Measurements from ENCODE around the gene CEACAM18. TPM values are rescaled to one million over a fixed set of nuclear protein-coding genes. Genes with fewer than 3 reads are reported as not detected.

Gene CEACAM18
- total RNA-seq, 1 donor from 2014 or later: not detected

GRCh38 chr19:51448411-51449016 is 29.8 kb upstream of the CEACAM18 start:
- no peaks in the 10 kb centered on the region for H3K27me3 ChIP-seq (ENCODE audit: control insufficient read depth, insufficient read depth, low read length)
- H3K36me3 ChIP-seq (ENCODE audit: control insufficient read depth, insufficient read depth, low read length): no peaks in the 10 kb centered on the region
- FAIRE-seq: no peak
- no peak overlapping the region for H3K4me3 ChIP-seq (ENCODE audit: low read depth, low read length)
- TF ChIP-seq CTCF (IDR thresholded peaks at IDR 0.05; ENCODE audit: insufficient read depth, low read length, severe bottlenecking): no peak
- no peak for DNase-seq (ENCODE audit: low read depth)

- Histone ChIP-seq H3K27me3 (ENCODE audit: control insufficient read depth, insufficient read depth, low read length) (no peaks in the 10 kb centered on the region), H3K36me3 (ENCODE audit: control insufficient read depth, insufficient read depth, low read length) (no peaks in the 10 kb centered on the region)
- no peak for FAIRE-seq
Measured at GRCh38 chr19:51450730-51451307, 27.5 kb upstream of the CEACAM18 start.

GRCh38 chr19:51456541-51457290 is 21.6 kb upstream of the CEACAM18 start:
- no peaks in the 10 kb centered on the region for H3K27me3 ChIP-seq (ENCODE audit: control insufficient read depth, insufficient read depth, low read length)

More at GRCh38 chr19:51450730-51451307, 27.5 kb upstream of the CEACAM18 start:
- DNase-seq (ENCODE audit: low read depth): no peak
- no peak overlapping the region for H3K4me3 ChIP-seq (ENCODE audit: low read depth, low read length)
- no peak for TF ChIP-seq CTCF (IDR thresholded peaks at IDR 0.05; ENCODE audit: insufficient read depth, low read length, severe bottlenecking)

GRCh38 chr19:51457351-51458013 is 20.9 kb upstream of the CEACAM18 start:
- H3K4me3 ChIP-seq (ENCODE audit: low read depth, low read length): no peak overlapping the region
- H3K36me3 ChIP-seq (ENCODE audit: control insufficient read depth, insufficient read depth, low read length): no peaks in the 10 kb centered on the region
- no peak for TF ChIP-seq CTCF (IDR thresholded peaks at IDR 0.05; ENCODE audit: insufficient read depth, low read length, severe bottlenecking)
- no peak for DNase-seq (ENCODE audit: low read depth)
- no peaks in the 10 kb centered on the region for H3K27me3 ChIP-seq (ENCODE audit: control insufficient read depth, insufficient read depth, low read length)
- FAIRE-seq: no peak

More at GRCh38 chr19:51456541-51457290, 21.6 kb upstream of the CEACAM18 start:
- Histone ChIP-seq H3K36me3 (ENCODE audit: control insufficient read depth, insufficient read depth, low read length) (no peaks in the 10 kb centered on the region), H3K4me3 (ENCODE audit: low read depth, low read length) (no peak overlapping the region)
- no peak for TF ChIP-seq CTCF (IDR thresholded peaks at IDR 0.05; ENCODE audit: insufficient read depth, low read length, severe bottlenecking)
- DNase-seq (ENCODE audit: low read depth) (no peak), FAIRE-seq (no peak)

GRCh38 chr19:51458051-51458645 is 20.2 kb upstream of the CEACAM18 start, which contains the start of gene SIGLEC8:
TSS of gene SIGLEC8 (minus strand) at chr19:51458454. CDS start at chr19:51458387, 67 bp downstream.
- H3K4me3 ChIP-seq (ENCODE audit: low read depth, low read length): no peak within 1 kb of the TSS
- DNase-seq (ENCODE audit: low read depth): no peak
- no peak for TF ChIP-seq CTCF (IDR thresholded peaks at IDR 0.05; ENCODE audit: insufficient read depth, low read length, severe bottlenecking)
- no peaks in the 10 kb centered on the region for H3K36me3 ChIP-seq (ENCODE audit: control insufficient read depth, insufficient read depth, low read length)
- no peak for FAIRE-seq
- H3K27me3 ChIP-seq (ENCODE audit: control insufficient read depth, insufficient read depth, low read length): no peaks in the 10 kb centered on the region
